ENCODE measurements around the gene CTSE.

Gene CTSE

DNA sequence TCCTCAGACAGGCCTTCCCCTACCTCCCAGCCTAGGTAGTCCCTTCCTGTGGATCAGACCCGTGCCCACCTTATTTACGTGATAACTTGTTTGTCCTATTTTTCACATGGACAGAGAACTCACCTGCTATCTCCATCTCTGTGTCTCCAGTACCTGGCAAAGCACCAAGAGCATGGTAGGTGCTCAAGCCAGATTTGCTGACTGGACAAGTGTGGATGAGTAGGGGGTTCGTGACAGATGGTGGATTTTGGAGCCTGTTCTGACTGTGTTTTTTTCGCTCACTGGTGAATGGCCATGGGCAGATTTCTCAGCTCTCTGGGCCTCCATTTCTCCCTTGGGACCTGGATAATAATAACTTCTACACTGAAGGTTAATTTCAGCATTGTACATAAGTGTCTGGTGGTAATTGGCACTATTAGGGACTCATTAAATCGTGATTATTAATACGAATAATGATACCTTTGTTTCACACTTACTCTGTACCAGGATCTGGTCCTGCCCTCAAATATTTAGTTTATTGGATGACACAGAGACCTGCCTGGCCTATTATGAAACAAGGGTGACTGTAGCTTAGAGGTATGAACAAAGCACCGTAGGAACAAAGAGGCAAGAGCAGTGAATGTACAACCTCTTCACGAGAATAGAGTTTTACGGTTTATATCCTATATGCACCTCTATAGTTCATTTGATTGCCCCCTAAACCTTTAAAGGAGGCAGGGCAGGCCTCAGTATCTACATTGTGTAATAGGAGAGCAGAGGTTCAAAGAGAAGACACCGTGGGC, 56.0 kb downstream of the CTSE start:
- Mint-ChIP-seq H3K27ac (no peak overlapping the region), H3K36me3 (ENCODE audit: low read depth) (no peaks in the 10 kb centered on the region), H3K9me3 (no peaks in the 10 kb centered on the region), H3K4me3 (no peak overlapping the region), H3K27me3 (ENCODE audit: low read depth) (no peaks in the 10 kb centered on the region), H3K4me1 (ENCODE audit: low read depth) (peaks cover 3% of the 10 kb centered on the region)

DNA sequence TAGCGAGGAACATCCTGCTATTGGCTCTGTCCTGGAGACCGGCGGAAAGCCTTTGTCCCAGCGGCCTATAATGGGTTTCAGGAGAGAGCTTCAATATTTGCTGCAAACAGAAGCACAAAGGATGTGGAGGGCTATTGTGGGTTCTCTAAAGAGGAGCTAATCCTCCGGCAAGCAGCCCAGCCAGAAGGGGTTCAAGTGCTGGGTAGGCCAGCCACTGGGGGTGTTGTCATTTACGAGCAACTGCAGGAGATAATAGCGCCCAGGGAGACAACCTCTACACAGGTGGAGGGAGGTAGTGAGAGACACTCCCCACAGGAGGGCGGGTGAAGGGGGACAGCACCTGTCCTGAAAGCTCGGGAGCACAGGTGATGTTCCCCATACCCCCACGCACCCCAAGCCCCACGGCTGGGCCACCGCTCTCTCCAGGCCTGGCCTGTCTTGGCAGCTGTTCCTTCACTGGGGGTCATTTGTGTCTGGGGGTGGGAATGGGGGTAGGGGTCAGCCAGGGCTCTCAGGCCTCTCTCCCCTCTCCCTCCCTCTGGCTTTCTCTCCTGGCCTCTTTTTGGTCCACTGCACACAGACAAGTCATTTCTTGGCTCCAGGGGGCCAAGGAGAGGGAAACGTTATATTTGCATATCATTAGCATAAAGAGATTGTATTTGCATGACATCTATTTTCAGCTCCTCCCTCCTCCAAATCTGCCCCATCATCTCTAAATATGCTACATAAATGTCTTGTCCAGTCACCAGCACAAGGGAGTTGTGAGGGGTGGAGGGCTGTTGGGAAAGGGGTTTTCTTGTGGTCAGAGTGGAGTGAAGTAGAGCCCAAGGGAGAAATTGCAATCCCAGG, 58.4 kb downstream of the CTSE start:
- Mint-ChIP-seq H3K9me3 (no peaks in the 10 kb centered on the region), H3K36me3 (ENCODE audit: low read depth) (no peaks in the 10 kb centered on the region), H3K27ac (no peak overlapping the region), H3K4me1 (ENCODE audit: low read depth) (peaks cover 15% of the 10 kb centered on the region), H3K4me3 (no peak overlapping the region), H3K27me3 (ENCODE audit: low read depth) (no peaks in the 10 kb centered on the region)

DNA sequence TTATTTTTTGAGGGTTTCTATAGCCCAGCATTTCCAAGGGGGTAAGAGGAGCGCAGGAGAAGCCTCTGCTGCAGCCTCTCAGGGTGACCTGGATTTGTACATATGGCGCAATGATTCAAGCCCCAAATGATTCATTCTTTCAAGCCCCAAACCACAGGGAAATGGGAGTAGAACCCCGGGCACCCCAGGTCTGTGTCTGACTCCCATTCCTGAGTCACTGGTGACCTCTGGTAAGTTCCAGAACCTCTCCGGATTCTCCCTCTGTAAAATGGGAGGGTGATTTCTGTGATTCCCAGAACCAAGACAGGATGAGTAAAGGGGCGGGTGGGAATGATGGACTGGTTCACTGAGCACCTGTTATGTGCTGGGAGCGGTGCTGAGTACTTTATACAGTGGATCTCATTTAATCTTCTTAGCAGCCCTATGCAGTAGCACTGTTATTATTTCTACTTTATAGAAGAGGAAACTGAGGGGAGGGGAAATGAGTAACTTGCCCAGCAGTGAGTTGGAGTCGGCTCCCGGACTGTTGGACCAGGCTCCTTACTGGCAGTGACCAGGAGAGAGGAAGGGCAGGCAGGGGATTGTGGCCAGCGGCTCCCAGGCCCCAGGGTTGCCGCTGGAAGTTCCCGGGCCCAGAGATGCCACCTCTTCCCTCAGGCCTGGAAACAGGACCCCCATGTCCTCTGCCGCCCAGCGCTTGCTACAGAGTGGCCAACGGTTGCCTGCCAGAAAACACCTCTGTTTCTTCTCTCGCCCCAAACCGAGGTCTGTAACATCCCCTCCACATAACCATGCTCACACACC, 60.1 kb downstream of the CTSE start:
- H3K4me3 Mint-ChIP-seq, result no peak overlapping the region

DNA sequence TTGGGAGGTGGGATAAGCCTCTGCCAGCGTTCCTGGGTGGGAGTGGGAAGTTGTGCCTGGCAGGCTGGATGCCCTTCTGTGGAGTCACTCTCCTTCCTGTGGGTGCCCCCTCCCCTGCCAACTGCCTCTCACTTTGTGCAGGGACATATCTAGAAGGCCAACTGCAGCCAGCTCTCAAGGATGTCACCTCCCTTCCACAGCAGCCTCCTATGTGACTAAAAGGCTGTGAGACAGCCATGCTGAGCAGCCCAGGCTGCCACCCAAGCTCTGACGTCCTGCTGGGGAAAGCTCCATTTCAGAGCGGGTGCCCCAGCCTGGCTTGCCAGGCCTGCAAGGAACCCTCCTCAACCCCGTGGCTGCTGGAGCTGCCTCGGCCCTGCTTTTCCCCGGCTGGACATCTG, 60.9 kb downstream of the CTSE start:
- Mint-ChIP-seq H3K4me3 (no peak overlapping the region), H3K4me1 (ENCODE audit: low read depth) (peaks cover 17% of the 10 kb centered on the region), H3K9me3 (no peaks in the 10 kb centered on the region), H3K27ac (peak overlapping the region; percentile 36), H3K27me3 (ENCODE audit: low read depth) (peaks cover 9% of the 10 kb centered on the region), H3K36me3 (ENCODE audit: low read depth) (no peaks in the 10 kb centered on the region)

More for the DNA sequence above, 60.1 kb downstream of the CTSE start:
- Mint-ChIP-seq H3K27me3 (ENCODE audit: low read depth) (peaks cover 9% of the 10 kb centered on the region), H3K27ac (peak overlapping the region; percentile 62), H3K9me3 (no peaks in the 10 kb centered on the region), H3K4me1 (ENCODE audit: low read depth) (peaks cover 17% of the 10 kb centered on the region), H3K36me3 (ENCODE audit: low read depth) (no peaks in the 10 kb centered on the region)

DNA sequence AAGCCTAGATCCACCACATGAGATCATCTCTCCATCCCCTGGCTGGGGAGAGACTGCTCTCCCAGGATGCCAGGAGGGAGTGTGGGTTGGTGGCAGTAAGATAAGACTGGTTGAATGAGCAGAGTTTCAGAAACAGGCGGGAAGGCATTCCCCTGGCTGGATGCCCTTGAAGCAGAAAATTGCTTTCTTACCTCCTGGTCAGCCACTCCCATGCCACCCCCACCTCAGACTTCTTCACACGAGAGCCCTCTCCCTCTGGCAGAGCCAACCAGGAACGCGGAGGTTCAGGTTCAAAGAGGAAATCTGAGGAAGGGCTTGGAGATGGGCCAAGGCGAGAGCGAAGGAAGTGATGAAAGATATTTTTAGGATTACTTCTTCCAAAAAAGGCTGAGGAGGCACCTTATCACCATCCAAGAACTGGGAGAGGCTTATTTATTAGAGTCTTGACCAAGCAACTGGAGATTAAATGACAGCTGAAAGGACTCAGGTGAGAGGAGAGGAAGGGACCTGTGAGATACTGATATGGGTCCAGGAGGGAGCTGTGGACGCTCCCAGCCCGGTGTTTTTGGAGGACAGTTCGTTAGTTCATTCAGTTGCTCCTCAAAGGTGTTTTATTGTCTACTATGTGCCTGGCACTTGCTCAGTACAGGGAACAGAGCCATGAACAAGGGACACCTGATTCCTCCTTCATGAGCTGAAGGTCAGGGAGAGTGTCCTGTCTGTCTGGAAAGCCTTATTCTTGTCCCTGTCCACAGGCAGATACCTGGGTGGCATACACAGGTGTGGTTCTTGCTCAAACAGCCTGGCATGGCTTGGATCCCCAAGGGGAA, 61.5 kb downstream of the CTSE start:
- Mint-ChIP-seq H3K27me3 (ENCODE audit: low read depth) (peaks cover 12% of the 10 kb centered on the region), H3K4me1 (ENCODE audit: low read depth) (peaks cover 17% of the 10 kb centered on the region), H3K36me3 (ENCODE audit: low read depth) (no peaks in the 10 kb centered on the region), H3K27ac (peak overlapping the region; percentile 36), H3K9me3 (no peaks in the 10 kb centered on the region), H3K4me3 (no peak overlapping the region)

DNA sequence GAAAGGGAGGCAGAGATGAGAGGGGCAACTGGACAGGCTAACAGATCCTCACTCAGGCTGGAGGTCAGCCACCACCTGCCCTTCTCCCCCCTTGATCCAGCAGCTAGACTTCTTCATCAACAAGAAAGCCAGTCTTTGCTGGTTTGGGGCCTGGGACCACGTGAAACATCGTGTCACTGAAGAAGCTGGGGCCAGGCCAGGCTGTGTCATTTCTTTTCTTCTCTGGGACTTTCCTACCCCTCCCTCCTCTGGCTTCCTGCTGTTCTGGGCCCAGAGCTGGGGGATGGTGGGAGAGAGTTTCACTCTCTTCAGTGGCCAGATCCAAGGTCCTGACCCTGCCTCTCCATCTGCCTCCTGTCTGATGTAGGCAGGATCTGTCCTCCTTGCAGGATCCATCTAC, 62.3 kb downstream of the CTSE start:
- H3K27me3 Mint-ChIP-seq (ENCODE audit: low read depth), result peaks cover 19% of the 10 kb centered on the region
- peak overlapping the region; percentile 88 for H3K27ac Mint-ChIP-seq
- no peaks in the 10 kb centered on the region for H3K36me3 Mint-ChIP-seq (ENCODE audit: low read depth)
- H3K4me1 Mint-ChIP-seq (ENCODE audit: low read depth), result peaks cover 17% of the 10 kb centered on the region
- no peak overlapping the region for H3K4me3 Mint-ChIP-seq
- no peaks in the 10 kb centered on the region for H3K9me3 Mint-ChIP-seq

DNA sequence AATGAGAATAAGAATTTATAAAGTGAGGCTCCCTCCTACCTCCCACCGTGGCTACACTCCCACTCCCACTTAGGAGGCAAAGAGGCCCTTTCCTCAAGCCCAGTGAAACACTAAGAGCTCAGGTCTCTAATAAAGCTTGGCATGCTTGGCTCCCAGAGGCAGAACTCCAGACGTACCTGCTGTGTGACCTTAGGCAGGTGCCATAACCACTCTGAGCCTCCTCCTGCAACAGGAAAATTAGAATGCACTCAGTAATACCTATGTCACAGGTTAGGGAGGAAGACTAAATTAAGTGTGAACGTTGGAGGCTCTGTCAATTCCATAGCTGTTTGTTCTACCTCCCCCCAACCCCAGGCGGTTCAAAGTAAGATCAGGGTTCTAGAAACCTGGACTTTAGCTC, 63.9 kb downstream of the CTSE start:
- H3K27me3 Mint-ChIP-seq (ENCODE audit: low read depth), result peaks cover 29% of the 10 kb centered on the region
- no peak overlapping the region for H3K4me3 Mint-ChIP-seq
- peaks cover 17% of the 10 kb centered on the region for H3K4me1 Mint-ChIP-seq (ENCODE audit: low read depth)
- H3K9me3 Mint-ChIP-seq, result no peaks in the 10 kb centered on the region
- no peaks in the 10 kb centered on the region for H3K36me3 Mint-ChIP-seq (ENCODE audit: low read depth)
- H3K27ac Mint-ChIP-seq, result no peak overlapping the region

Data from T-helper 1 cell treated with Interleukin-12 subunit alpha and Interleukin-12 subunit beta and Interleukin-4 antibody, amounts not matched to agents 30 μg/mL and 1 μg/mL, for 36 hours (primary cell).